Stimulated activated CD4-positive, alpha-beta T cell treated with anti-CD3 and anti-CD28 coated beads, Interleukin-4, amount 100 ng/mL, for 4 hours (primary cell): ENCODE measurements around the gene XPR1.

Experiments
- DNase-seq, 2 experiments: peaks; one replicate each; pipeline ENCODE4 v3.0.0-alpha.2; 2020

XPR1 gene

DNA sequence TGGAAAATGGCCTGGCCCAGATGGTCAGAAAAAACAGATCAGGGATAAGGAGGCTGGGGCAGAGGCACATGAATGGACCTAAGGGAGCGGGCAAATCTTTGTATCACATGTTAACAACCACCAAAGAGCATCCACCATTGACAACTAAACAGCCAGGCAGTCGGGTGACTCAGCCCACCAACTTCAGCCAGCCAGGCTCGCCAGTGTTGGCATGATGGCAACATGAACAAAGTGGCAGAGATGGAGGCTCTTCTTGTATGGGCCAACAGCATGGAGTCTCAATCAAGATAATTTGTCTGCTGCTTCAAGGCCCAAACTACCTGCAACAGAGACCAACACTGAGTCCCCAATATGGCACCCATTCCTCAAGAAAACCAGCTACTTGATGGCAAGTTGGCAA lies 264.3 kb downstream of the XPR1 start:
- no peak for DNase-seq

DNA sequence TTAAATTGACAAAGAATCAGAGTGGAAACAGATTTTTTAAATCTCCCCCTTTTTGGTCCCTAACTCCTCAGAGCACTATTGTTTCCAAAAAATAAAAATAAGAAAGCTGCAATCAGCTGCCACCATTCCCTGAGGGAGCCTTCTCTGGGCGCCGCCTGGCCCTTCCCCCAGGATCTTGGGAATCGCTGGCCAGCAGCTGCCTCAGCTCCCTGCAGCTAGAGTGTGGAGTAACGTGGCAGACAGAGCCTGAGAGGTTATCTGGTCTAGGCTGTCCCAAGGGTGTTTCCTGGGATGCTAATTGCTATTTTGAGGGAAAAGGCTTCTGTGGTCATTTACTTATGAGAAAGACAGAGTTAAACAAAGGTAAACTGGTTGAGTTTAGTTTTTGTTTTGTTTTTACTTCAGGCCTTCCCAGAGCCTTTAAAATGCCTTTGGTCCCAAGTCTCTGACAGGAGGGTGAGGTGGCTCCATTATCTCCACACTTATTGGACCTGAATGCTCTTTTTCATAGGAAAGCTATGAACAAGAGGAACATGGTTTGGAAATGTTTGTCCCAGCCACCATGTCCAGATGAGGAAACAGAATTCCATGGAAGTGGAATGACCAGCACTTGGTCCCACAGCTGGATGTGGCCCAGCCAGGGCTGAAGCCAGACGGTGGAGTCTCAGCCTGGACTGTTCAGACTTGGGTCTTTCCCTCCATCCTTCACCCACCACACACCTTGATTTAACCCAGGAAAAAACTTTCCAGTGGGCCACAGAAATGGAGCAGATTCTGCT lies 266.8 kb downstream of the XPR1 start:
- DNase-seq = no peak

DNA sequence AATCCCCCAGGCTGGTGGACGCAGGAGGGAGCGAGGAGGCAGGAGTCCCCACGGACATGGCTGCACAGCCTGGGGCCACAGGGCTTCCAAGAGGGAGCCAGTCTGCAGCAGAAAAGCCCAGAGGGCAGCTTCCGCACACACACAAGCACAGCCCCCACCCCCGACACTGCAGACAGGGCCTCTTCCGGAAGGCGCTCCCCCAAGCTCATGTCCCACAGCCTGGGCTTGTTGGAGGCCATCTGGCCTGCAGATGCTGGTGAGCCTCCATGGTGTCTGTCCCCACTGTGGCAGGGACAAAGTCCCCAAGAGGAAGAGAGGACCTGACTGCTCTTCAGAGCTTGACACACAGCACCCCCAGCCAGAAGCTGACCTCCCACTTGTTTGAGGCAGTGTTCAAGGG lies 267.4 kb downstream of the XPR1 start:
- no peak for DNase-seq

DNA sequence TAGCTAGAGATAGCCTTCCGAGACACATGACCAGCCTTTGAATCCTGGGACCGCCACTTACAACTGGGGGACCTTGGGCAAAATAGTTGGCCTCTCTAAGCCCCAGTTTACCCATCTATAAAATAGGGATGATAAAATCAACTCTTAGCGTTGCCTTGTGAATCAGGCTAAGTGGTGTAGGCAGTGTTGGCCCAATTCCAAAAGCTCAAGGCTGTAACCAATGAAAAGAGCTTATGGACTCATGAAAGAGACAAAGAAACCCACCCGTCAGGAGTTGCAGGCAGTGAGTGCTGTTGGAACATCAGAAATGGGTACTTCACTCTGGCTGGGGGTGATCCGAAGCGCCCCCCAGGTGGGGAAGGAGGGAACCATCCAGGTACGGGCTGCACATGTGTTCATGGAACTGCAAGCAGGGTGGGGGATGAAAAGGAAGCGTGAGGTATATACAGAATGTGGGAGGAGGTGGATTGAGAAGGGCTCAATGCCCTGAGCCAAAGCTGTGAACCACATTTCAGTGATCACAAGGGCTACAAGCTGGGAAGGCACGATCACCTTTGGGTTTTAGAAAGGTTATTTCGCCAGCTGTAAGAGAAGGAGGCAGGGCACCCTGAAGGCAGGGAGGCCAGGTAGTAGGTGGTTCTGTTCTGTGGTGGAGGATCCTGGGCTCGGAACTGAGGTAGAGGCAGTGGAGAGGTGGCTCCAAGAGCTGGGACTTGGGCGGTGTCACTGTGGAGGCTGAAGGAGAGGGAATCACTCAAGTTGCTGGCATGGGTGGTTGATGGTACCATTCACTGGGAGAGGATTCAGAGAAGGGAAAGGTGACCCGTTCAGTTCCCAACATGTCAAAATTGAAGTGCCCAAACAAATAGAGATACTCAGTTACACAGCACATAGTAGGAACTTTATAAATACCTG lies 269.5 kb downstream of the XPR1 start:
- DNase-seq = no peak

DNA sequence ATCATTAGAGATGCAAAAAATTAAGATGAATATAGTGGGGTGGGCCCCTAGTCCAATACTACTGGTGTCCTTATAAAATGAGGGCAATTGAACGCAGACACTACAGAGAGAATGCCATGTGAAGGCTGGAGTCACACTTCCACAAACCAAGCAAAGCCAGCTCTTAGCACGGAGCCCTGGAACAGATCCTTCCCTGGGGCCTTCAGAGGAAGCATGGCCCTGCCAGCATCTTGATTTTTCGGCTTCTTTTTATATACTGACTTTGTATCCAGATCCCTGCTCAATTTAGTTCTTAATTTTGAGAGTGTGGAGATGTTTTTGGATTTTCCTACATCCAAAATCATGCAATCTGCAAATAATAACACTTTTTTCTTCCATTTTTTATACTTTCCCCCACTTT lies 270.7 kb downstream of the XPR1 start:
- DNase-seq = no peak

DNA sequence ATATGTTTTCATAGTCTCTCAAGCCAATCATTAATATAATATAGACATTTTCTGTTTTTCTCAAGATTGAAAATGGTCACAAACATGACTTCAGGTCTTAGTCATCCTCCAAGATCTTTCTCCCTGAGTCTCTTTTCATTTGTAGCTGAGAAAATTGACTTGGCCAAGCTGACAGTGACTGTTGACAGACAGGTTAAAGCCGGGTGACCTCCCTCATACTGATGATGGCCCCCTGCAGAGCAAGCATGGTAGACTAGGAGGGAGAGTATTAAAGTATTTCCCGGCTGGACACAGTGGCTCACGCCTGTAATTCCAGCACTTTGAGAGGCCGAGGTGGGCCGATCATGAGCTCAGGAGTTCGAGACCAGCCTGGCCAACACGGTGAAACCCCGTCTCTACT lies 274.1 kb downstream of the XPR1 start:
- no peak for DNase-seq

DNA sequence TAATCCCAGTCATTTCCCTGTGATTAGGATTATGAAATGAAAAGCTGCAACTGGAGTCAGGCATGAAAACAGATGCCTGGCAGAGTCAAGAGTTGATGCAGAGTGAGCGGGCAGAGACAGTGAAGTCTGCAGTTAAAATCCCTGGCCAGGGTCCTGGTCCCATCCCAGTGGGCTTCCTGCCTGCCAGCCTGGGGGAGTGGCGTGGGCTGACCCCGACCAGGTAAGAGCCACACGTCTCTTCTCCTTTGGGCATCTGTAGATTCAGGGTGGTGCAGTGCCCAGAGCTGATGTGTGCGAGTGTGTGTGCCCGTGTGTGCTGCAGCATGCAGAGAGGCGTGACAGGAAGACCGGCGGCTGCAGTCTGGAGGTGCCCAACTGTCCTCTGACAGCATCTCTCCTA lies 274.7 kb downstream of the XPR1 start:
- DNase-seq = no peak

DNA sequence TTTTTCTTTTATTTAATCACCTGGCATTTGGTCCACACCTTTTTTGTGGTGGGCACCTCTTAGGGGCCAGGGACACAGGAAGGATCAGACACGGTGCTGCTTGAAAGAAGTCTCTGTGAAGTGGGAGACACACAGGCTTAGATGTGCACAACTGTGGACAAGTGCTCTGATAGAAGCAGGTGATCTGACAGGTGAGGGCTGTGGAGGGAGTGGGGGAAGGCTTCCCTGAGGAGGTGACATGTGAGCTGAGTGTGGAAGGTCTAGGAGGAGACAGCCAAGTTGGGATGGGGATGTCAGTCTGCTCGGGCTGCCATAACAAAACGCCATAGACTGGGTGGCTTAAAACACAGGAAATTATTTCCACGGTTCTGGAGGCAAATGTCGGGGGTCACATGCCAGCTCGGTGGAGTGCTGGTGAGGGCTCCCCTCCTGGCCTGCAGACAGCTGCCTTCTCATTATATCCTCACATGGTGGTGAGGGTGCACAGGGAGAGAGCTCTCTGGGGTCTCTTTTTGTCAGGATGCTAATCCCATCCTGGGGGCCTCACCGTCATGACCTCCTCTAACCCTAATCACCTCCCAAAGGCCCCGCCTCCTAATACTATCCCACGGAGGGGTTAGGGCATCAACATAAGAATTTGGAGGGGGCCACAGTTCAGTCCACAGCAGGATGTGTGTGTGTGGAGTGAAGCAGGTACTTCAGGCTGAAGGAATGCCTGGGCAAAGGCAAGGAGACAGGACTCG lies 275.7 kb downstream of the XPR1 start:
- DNase-seq = no peak

DNA sequence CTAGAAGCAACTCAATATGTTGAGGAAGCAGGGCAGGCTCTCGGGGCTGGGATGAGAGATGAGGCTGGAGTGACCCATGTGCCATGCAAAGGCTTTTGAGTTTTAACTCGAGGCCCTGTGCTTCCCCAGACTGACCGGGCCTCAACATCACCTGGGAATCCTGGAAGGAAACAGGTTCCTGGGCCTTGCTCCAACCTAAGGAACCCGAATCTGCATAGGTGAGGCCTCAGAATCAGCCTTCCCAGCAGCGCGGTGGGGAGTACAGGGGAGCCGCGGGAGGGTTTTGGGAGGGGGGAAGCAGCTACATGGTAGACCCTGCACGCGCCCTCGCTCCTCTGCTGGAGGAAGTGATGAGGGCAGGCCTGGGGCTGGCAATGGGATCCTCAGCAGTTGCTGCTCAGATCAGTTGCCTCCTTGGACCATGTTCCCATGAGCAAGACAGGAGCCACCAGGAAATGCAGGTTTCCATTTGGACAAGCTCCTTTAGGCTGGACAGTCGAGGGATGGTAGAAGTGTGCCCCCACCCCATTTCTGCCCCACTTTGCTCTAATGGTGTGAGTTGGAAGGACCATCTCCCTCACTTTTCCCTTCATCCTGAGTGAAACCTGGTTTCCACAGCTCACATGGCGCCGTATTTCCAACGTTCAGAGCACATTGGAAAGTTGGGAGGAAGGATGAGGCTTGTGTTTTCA lies 276.4 kb downstream of the XPR1 start:
- no peak for DNase-seq

DNA sequence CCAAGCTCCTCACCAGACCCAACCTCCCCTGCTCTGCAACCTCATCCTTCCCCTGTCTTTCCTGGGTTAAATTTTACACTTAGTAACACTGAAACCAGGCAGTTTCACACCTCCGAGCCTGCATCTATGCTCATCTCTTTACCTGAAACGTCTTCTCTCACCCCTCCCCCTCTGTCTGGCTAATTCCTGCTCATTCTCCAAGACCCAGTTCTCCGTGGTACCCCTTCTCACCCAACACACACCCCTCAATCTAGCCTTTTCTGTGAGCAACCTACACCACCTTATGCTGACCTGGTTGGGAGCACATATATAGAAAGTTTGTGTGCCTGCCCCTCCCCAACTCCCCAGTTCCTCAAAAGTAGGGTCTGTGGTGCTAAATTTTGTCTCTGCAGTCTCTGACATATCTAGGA lies 277.2 kb downstream of the XPR1 start:
- DNase-seq = no peak

DNA sequence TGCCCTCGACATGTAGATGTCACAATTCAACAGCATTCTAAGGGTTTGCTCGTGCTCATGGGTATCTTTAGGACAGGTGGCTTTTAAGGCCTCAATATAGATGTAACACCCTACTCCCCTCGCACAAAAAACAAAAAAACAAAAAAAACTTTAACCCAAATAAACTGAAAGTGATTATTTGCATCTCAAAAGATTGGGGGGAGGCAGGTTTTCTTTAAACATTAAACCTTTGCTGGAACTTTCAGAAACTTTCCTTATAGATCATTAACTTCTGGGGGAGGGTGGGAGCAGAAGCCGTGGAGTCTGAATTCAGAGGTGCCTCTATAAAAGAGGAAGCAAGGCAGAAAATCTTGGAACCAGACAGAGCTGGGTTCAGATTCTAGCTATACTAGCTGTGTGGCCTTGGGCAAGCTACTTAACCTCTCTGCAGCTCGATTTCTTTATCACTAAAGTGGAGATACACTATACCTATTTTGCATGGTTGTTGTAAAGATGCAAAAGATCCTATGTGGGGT lies 277.7 kb downstream of the XPR1 start:
- no peak for DNase-seq

DNA sequence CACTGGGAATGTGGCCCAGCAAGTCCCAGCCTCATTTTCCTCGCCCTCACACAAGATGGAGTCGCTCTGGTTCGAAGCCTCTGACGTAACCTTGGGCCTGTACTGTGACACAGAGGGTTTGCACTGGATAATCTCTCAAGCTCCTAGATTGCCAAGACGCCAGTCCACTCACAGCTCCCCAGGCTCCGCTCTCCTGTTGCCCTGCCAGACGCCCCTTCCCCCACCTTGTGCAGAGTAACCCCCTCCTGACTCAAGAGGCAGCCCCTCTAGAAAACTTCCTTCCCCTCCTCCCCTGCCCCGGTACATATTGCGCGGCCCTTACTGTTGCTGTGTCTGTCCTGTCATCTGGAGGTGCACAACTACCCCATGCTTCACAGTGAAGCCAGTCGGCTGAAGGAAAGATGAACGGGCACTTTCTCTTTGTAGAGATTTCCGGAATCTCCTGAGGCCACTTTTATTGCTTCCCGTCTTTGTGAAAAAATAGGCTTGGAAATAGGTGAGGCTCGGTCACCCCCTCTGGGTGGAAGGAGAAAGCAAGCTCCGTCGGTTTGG lies 279.9 kb downstream of the XPR1 start:
- no peak for DNase-seq

DNA sequence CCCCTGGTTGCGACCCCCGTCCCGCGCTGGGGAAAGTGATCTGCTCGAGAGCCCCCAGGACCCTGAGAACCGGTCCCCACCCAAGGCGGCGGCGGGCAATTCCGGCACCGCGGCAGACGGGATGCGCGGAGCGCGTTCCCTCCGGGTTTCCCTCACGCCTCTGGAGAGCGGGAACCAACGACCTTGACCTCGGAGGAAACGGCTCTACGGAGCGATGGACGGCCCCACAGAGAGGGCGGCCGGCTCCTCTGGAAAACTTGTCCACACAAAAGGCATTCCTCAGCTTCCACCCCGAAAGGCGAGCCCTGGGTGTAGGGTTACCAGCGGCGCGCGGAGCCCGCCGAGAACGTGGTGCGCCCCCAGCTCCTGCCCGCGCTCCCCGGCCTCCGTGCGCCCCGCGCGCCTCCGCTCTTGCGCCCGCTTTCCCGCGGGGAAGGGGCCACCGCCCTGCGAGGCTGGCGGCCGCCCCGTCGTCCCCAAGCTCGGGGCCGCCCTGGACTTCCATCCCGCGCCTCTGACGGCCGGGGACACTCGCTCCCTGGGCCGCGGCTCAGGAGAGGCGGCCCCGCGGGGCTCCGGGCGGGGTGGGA lies 280.5 kb downstream of the XPR1 start:
- DNase-seq = no peak

DNA sequence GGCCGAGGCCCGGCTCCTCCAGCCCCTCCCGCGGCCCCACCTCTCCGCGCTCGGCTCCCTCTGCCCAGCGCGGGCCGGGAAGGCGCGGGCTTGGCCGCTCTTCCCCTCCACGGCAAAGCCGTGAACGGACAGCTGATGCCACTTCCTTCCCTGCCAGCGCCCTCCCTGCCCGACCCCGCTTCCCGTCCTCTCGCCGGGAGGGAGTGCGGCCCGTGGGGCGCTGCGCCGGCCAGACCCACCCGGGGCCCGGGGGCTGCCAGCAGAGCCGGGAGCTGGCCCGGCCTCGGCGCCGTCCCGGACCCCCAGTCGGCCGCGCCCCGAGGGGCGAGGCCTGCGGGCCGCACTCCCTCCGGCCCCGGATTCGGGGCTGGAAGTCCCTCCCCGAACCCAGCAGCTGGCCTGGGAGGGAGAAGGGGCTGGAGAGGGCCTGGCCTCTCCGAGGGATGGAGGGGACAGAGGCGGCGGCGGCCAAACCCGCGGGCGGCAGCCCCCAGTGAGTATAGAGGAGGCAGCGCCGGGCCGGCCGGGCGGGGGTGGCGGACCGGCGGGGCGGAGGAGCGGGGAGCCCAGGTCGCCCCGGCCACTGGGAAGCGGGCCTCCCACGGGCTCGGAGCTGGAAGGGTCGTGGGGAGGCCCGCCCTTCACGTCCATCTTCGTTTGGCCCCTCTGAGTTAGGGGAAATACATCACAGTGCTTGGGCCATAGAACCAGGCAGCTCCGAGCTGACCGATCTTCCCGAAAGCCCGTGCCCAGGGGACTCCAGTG lies 281.2 kb downstream of the XPR1 start, which contains the start of gene KIAA1614:
Gene KIAA1614, plus strand, starts transcription at position 97 of the 765 bp plus-strand sequence. Its CDS starts 347 bp downstream, at position 444.
- no peak for DNase-seq

DNA sequence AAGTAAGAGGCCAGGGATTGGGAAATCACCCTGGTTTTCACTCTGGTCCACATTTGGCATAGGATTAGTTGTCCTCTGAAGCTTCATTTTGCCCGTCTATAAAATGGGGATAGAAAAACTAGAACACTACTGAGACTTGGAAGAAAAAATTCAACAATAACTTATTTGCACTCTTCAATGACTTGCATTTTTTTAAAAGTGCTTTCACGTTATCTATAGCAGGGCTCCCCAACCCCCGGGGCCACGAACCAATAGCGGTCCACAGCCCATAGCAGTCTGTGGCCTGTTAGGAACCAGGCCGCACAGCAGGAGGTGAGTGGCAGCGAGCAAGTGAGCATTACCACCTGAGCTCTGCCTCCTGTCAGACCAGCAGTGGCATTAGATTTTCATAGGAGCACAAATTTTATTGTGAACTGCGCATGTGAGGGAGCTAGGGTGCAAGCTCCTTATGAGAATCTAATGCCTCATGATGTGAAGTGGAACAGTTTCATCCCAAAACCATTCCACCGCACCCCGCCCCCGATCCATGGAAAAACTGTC lies 283.7 kb downstream of the XPR1 start:
- DNase-seq = no peak

DNA sequence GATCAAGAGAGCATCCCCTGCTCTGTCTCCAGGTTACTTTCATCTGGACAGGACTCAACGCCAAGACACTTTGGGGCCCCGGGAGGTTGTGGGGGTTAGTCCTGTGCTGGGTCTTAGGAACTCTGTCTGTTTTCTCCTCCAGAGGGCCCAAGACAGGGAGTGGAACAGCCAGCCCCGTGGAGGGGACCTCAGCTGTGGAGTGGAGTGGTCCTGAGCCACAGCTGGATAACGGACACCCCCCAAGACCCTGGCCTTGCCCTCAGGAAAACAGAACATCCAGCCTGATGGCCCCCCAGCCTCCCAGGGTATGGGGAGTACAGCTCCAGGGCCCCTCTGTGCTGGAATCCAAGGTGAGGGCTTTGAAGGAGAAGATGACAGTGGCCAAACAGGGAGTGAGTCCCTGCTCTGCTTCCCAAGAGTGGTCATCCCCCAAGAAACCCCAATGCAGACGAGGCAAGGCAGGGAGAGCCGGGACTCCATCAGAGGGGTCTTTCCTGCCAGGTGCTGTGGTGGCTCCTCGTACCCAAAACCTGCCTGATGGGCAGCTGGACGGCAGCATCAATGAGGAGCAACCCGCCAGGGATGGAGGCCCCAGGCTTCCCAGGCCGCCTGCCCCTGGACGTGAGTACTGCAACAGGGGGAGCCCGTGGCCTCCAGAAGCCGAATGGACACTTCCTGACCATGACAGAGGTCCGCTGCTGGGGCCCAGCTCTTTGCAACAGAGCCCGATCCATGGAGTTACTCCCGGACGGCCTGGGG lies 284.4 kb downstream of the XPR1 start:
- no peak for DNase-seq

DNA sequence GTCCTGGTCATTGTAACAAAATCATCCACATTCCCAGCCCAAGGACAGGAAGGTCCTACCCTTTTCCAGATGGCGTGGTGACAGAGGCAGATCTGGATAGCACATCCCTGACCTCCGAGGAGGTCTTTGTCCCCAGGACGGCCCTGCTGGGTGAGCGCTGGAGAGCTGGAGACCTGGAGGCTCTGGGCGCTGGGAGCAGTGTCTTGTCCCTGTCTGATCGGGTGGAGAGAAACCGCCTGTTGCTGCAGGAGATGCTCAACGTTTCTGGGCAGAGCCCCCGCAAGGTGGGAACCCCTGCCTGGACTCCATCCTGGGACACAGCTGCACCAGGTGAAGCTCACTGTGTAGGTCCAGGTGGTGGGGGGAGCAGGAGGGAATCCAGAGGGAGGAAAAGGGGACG lies 284.9 kb downstream of the XPR1 start:
- DNase-seq = no peak

DNA sequence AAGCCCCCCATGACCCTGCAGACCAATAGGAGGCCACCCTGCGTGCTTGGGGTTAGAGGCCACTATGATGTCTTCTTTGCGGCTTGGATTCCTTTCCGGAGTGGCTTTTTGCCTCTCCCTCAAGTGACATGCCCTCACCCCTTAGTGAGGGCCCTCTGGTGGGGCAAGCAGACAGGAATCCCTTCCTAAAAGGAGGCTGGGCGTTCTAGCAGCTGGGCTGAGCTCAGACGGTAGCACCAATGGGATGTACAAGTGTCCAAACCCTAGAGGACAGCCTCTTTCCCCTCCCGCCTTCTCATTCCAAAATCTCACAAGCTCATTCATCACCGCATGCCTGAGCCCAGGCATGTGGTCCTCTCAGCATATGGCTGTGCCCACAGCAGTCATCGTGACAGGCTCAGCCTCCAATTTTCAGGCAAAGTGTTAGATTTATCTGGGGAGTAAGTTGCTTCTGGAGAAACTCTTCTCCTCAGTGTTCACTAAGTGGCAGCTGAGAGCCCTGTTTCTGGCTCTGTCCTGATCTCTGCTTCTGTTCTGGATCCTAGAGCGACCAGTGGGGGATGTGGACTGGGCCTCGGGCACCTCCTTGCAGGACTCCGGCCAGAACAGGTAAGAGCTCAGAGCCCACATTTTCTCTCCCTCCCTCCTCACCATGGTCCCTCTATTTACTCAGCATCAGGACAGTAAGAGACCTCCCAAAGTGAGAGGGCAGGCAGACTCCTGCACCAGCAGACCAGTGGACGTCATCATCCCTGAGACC lies 285.7 kb downstream of the XPR1 start:
- no peak for DNase-seq

DNA sequence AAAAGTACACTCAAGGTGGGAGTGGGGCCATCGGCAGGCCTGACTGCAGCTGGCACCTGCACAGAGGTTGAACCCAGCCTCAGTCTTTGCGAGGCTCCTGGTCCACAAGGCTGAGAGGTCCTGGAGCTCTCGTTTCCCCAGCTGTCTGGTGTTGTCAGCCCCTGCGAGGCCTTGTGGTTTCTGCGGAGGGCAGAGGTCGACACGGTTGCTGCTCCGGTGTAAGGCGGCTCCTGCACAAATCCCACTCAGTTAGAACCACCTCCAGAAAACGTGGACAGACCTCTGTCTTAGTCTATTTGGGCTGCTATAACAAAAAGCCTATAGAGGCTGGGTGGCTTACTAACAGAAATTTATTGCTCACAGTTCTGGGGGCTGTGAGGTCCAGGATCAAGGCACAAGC lies 286.7 kb downstream of the XPR1 start:
- DNase-seq = no peak
